ENCODE data around the gene PIP5K1B.

PIP5K1B gene

GRCh38 chr9:68913054-68913453, 208.0 kb downstream of the PIP5K1B start:
- H3K4me3 ChIP-seq (ENCODE audit: low read length), result no peak overlapping the region
- TF ChIP-seq CTCF (conservative IDR thresholded peaks at IDR 0.05; ENCODE audit: low read length), result no peak
- DNase-seq (ENCODE audit: low read depth), result no peak

- no peak for TF ChIP-seq CTCF (conservative IDR thresholded peaks at IDR 0.05; ENCODE audit: low read length)
- no peak for DNase-seq (ENCODE audit: low read depth)
- no peak overlapping the region for H3K4me3 ChIP-seq (ENCODE audit: low read length)
These were observed 209.7 kb downstream of the PIP5K1B start for GRCh38 chr9:68914751-68915150.

- no peak overlapping the region for H3K4me3 ChIP-seq (ENCODE audit: low read length)
- no peak for DNase-seq (ENCODE audit: low read depth)
- TF ChIP-seq CTCF (conservative IDR thresholded peaks at IDR 0.05; ENCODE audit: low read length), result no peak
These were observed 214.6 kb downstream of the PIP5K1B start for GRCh38 chr9:68919661-68920060.

GRCh38 chr9:68920921-68921320, 215.9 kb downstream of the PIP5K1B start:
- no peak for DNase-seq (ENCODE audit: low read depth)
- TF ChIP-seq CTCF (conservative IDR thresholded peaks at IDR 0.05; ENCODE audit: low read length), result no peak
- H3K4me3 ChIP-seq (ENCODE audit: low read length), result no peak overlapping the region

GRCh38 chr9:68923480-68923879, 218.4 kb downstream of the PIP5K1B start:
- DNase-seq (ENCODE audit: low read depth), result no peak
- no peak overlapping the region for H3K4me3 ChIP-seq (ENCODE audit: low read length)
- TF ChIP-seq CTCF (conservative IDR thresholded peaks at IDR 0.05; ENCODE audit: low read length), result no peak

GRCh38 chr9:68925175-68925574, 220.1 kb downstream of the PIP5K1B start:
- H3K4me3 ChIP-seq (ENCODE audit: low read length), result no peak overlapping the region
- no peak for DNase-seq (ENCODE audit: low read depth)
- no peak for TF ChIP-seq CTCF (conservative IDR thresholded peaks at IDR 0.05; ENCODE audit: low read length)

GRCh38 chr9:68927165-68927564, 222.1 kb downstream of the PIP5K1B start:
- no peak for DNase-seq (ENCODE audit: low read depth)
- no peak for TF ChIP-seq CTCF (conservative IDR thresholded peaks at IDR 0.05; ENCODE audit: low read length)
- no peak overlapping the region for H3K4me3 ChIP-seq (ENCODE audit: low read length)
